Peyer's patch (tissue), 4 donors: ENCODE measurements around the gene ATG4B.

Experiments used
- CTCF ChIP-seq, 6 experiments: fragments of 450-650 bp in 4 of 6; fragments of 200-600 bp in 2 of 6; sonication (generic) in 1 of 6; IDR thresholded peaks; one replicate each; pipeline ENCODE4 v1.5.1; 2017 to 2019; ENCODE audit warnings: antibody characterized with exemption in 6 of 6, mild to moderate bottlenecking in 3 of 6, moderate library complexity in 1 of 6
- POLR2A ChIP-seq, 2 donors: fragments of 450-650 bp; IDR thresholded peaks; one replicate each; pipeline ENCODE4 v1.5.1; 2017; ENCODE audit warnings: antibody characterized with exemption in 2 of 2, mild to moderate bottlenecking in 2 of 2, moderate library complexity in 2 of 2

GRCh38 chr2:241645915-241646645 is 8.6 kb downstream of the ATG4B start:
- no peak for TF ChIP-seq POLR2A (IDR thresholded peaks at IDR 0.05)
- no peak for TF ChIP-seq CTCF (IDR thresholded peaks at IDR 0.05)
